GM18526 (cell line): ENCODE data around the gene EMP2.

Experiments
- POLR2A ChIP-seq: IDR thresholded peaks from 3 replicates; pipeline ENCODE4 v1.6.1; 2011; ENCODE audit not compliant: insufficient read length; ENCODE audit errors: extremely low read depth

EMP2 gene

GRCh38 chr16:10613785-10614485 is 33.5 kb upstream of the EMP2 start:
- no peak for TF ChIP-seq POLR2A

DNA sequence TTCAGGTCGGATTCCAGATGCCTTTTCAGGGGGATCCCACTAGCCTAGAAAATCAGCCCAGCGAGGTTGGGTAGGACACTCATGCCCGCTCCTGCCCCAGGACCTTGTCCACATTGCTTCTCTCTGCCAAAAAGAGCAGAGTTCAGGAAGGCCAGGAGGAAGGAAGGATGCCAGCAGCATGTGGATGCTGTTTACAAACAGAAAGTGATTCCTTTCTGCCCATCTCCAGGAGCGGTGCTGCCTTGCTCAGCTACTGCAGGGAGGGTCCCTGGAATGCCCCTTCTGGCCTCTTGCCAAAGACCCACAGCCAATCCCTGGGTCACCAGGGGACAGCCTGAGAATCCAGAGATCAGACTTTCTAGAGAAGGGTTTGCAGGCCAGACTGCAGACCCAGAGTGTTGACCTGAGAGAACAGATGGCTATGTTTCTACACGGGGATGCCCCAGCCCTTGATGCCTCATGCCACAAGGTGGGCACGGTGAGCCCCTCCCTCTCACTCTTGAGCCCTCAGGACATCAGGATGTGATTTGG is 32.3 kb upstream of the EMP2 start:
- no peak for TF ChIP-seq POLR2A

GRCh38 chr16:10611825-10612342 is 31.5 kb upstream of the EMP2 start:
- TF ChIP-seq POLR2A, result no peak

- TF ChIP-seq POLR2A, result no peak
Measured at GRCh38 chr16:10610499-10611184, 30.2 kb upstream of the EMP2 start.

DNA sequence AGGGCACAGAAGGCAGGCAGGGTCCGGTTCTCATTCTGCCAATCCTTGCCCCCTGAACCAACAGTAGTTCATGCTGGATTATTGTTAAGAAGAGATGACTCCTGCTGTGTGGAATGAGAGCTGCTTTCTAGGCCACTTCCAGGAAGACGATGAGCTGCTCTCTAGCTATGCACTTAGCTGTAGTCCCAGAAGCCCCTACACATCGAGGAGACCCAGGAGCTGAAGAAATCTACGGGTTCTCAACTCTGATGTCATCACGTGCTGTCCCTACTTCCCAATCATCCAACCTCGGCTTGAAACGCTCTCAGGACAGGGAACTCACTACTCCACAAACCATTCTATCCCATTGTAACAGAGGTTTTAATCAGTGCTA is 29.0 kb upstream of the EMP2 start:
- TF ChIP-seq POLR2A, result no peak

GRCh38 chr16:10608687-10609401 is 28.4 kb upstream of the EMP2 start:
- no peak for TF ChIP-seq POLR2A

DNA sequence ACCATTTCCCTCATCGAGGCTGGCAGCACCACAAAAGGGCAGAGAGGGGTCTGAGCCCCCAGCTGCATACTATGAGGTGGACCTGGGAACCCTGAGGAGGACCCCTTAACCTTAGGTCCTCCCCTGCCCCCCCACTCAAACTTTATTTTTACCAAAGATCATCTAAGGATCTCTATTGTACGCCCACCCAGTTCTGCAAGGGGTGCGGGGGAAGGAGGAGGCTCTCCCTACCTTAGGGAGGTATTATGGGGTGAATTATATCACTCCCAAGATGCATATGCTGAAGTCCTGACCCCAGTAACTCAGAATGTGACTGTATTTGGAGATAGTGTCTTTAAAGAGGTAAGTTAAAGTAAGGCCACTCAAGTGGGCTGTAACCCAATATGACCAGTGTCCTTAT is 26.8 kb upstream of the EMP2 start:
- no peak for TF ChIP-seq POLR2A

- TF ChIP-seq POLR2A, result no peak
Measured at GRCh38 chr16:10606607-10607006, 26.2 kb upstream of the EMP2 start.

GRCh38 chr16:10605636-10606035 is 25.2 kb upstream of the EMP2 start:
- TF ChIP-seq POLR2A, result no peak

DNA sequence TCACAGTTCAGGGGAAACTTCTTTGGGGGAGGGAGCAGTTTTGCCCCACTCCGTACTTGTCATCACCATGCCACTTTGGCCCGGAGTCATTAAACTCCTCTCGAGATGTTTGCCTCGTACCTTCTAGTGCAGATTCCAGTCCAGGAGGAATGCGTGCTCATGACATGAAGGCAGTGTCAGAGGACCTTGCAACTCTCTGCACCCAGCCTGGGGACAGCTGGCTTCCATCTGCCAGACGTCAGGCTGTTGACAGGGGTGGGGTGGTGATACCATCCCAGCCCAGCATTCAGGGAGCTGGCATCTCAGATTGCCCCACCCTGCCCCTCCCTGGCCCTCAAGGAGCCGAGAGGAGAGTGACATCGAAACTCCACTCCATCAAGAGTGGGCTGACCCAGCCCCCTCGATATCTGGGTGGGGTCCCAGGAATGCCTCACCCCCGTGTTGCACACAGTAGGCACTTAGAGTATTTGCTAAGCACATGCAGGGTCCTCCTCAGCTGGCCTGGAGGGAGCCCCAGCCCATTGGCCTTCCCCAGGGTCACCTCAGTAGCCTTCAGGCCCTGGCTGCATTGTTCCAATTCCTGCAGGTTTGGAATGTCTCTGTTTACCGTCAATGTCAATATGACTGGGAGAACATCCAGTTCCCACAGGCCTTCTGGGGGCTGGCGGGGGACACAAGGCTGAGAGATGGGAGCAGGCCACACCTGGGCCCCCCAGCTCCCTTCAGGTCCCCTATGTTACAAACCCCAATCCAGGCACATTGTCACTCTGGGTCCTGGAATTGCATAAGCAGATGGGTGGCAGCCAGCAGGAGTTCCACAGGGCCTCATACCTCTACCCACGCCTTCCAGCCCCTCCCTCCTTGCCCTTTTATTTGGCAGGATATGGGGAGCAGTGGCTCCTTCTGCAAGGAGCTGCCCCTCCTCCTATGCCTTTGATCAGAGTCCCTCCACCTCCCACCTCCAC is 21.3 kb upstream of the EMP2 start:
- no peak for TF ChIP-seq POLR2A

- TF ChIP-seq POLR2A, result no peak
Measured at GRCh38 chr16:10600782-10601443, 20.5 kb upstream of the EMP2 start.

- TF ChIP-seq POLR2A, result no peak
Measured at GRCh38 chr16:10599626-10600025, 19.2 kb upstream of the EMP2 start.

GRCh38 chr16:10598157-10598556 is 17.8 kb upstream of the EMP2 start:
- no peak for TF ChIP-seq POLR2A

- TF ChIP-seq POLR2A, result no peak
Measured at GRCh38 chr16:10597187-10597601, 16.8 kb upstream of the EMP2 start.

- no peak for TF ChIP-seq POLR2A
Measured at GRCh38 chr16:10594312-10594950, 14.0 kb upstream of the EMP2 start.
